ENCODE results near the gene GRM8.

Gene GRM8

DNA sequence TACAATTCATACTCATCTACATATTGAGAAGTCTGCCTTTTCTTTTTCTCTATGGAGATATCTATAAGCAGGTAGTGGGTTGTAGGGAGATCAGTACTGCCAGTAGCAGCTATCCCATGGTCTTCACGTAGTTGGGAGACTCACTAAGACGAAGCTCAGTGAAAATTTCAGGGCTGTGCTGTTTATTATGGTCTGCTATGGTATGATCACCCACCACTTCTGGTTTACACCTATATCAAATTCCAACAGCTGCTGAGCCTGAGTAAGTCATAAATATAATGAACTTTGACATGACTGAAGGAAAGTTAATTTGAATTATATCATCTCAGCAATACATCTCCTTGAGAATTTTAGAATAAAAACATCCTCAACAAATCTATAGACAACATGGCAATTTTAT lies 741.7 kb downstream of the GRM8 start:
- DNase-seq (ENCODE audit: low spot score) = no peak

- no peak for DNase-seq (ENCODE audit: low spot score)
These were observed 751.1 kb downstream of the GRM8 start for GRCh38 chr7:126501617-126502016.

DNA sequence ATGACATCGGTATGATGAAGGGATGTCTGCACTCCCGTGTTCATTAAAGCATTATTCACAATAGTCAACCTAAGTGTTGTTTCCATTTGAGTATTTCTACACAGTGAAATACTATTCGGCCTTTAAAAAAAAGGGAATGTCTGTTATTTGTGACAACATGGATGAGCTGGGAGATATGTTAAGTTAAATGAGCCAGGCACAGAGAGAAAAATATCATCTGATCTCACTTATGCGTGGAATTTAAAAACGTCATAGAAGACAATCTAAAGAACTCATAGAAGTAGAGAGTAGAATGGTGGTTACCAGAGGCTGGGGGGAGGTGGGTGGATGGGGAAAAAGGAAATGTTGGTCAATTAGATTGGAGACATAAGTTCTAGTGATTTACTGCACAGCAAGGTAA lies 753.3 kb downstream of the GRM8 start:
- DNase-seq (ENCODE audit: low spot score) = no peak

GRCh38 chr7:126495733-126496132 lies 757.0 kb downstream of the GRM8 start:
- no peak for DNase-seq (ENCODE audit: low spot score)

GRCh38 chr7:126495001-126495400 lies 757.7 kb downstream of the GRM8 start:
- no peak for DNase-seq (ENCODE audit: low spot score)

GRCh38 chr7:126493801-126494200 lies 758.9 kb downstream of the GRM8 start:
- no peak for DNase-seq (ENCODE audit: low spot score)

DNA sequence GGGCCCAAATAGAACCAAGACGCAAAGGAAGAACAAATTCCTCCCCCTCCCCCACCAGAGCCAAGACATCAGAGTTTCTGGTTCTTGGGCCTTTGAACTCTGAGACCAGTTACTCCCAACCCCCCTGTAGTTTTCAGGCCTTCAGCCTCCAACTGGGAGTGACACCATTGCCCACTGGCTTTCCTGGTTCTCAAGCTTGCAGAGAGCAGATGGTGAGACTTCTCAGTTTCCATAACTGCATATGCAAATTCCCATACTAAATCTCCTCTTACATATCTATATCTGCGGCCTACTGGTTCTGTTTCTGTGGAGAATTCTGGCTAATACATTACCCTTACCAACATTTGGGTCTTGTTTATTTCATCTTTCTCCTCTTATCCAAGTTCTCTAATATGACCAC lies 762.9 kb downstream of the GRM8 start:
- no peak for DNase-seq (ENCODE audit: low spot score)

GRCh38 chr7:126487728-126488442 lies 764.9 kb downstream of the GRM8 start:
- DNase-seq (ENCODE audit: low spot score) = no peak

- DNase-seq (ENCODE audit: low spot score) = no peak
These were observed 765.9 kb downstream of the GRM8 start for GRCh38 chr7:126486806-126487205.

GRCh38 chr7:126485791-126486190 lies 767.0 kb downstream of the GRM8 start:
- DNase-seq (ENCODE audit: low spot score) = no peak

GRCh38 chr7:126483972-126484371 lies 768.8 kb downstream of the GRM8 start:
- no peak for DNase-seq (ENCODE audit: low spot score)

DNA sequence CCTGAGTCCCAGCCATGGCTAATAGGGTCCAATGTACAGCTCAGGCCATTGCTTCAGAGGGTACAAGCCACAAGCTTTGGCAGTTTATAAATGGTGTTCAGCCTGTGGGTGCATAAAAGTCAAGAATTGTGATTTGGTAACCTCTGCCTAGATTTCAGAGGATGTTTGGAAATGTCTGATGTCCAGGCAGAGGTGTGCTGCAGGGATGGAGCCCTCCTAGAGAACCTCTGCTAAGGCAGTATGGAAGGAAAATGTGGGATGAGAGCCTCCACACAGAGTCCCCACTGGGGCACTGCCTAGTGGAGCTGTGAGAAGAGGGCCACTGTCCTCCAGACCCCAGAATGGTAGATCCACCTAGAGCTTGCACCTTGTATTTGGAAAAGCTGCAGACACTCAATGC lies 779.9 kb downstream of the GRM8 start:
- no peak for DNase-seq (ENCODE audit: low spot score)

- no peak for DNase-seq (ENCODE audit: low spot score)
These were observed 790.3 kb downstream of the GRM8 start for GRCh38 chr7:126462405-126462804.

DNA sequence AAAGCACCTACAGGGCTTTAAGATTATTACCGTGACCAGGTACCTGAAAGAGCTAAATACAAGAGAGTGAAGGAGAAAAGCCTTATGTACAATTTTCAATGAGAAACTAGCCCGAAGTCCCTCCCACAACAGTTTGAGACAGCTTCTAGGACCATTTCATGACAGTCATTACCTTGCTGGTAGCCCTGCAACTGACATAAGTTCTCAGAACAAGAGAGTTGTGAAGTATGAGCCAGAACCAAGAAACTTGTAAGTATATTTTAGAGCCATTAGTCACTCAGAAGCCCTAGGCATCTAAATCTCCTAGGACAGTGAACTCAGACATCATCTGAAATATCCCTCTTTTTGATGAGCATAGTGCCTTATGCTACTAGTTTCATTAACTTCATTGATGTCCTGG lies 792.1 kb downstream of the GRM8 start:
- no peak for DNase-seq (ENCODE audit: low spot score)

DNA sequence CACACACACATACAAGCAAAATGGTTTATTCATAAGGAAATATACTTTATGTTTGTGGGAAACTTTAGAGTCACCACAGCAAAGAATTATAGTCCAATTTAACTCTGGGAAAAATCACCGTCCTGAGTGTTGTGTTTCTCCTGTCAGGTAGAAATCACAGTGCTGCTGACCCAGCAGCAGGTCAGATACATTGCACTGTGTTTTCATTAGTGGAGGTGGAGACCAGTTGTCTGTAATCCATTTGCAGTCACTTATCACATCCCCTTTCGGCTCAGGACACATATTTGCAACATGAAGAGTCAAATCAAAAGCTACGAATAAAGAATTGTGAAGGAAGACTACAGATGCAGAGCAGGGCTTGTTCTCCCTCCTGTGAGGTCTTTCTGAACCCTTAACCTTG lies 799.6 kb downstream of the GRM8 start:
- no peak for DNase-seq (ENCODE audit: low spot score)

DNA sequence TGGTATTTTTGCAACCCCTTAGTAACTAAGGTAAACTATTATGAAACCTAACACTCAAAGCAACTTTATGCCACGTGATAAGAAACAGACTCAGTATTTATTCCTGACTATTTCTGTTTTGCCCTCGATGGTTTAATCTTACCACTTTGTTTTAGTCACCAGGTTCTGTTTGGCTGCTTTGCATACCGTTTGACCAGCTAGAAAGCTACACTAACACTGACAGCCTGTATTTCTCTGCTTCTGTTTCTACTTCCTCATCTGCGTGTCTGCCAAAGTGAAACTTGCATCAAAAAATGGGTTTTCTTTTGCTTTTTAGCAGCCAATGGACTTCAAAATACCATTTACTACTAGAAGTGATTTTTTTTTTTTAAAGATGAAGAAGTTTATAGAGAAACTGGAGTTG lies 802.5 kb downstream of the GRM8 start:
- DNase-seq (ENCODE audit: low spot score) = no peak

DNA sequence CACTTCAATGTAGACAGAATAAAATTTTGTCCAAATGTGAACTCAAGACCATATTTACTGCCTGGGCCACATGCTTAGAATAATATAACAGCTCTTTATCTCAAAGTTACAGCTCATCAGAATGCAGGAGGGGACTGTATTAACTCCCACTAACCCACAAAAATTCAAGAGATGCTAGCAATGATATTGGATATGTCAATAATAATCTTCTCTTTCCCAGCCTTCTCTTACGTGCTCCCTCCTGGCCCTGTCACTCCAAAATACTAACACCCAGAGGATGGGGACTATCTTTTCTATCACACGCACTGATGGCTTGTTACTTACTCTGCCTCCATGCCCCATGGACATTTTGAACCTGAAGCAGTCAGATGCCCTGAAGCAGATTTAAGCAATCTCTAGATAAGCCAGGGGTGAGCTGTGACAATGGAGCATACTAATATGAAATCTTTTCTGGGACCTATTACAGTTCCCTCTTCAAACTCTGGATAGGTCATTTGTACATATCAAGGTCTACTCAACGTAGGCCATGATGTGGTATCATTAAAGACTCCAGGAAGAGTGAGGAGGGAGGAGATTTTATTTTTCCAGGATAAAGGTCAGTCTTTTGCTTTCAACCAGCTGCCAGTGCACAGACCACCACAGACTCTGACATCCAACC lies 803.0 kb downstream of the GRM8 start:
- no peak for DNase-seq (ENCODE audit: low spot score)

- no peak for DNase-seq (ENCODE audit: low spot score)
These were observed 804.8 kb downstream of the GRM8 start for GRCh38 chr7:126447984-126448383.

GRCh38 chr7:126445991-126446390 lies 806.8 kb downstream of the GRM8 start:
- no peak for DNase-seq (ENCODE audit: low spot score)

DNA sequence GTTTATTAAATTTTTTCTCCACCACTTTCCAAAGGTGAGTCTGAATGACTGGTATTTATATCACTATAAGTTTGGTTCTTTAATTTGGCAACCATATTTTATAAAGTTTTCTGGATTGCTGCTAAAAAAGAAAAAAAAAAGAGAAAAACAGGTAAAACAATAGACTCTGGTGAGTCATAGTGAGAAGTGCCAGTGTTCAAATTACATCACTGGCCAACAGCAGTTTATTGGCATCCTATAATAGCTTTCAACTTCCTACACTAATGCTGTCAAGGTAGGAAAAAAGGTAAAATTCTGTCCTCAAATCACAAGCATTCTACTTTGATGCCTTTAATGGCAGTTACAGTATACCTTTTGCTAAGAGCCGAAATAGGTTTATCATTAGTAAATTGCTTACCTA lies 808.8 kb downstream of the GRM8 start:
- DNase-seq (ENCODE audit: low spot score) = no peak

DNA sequence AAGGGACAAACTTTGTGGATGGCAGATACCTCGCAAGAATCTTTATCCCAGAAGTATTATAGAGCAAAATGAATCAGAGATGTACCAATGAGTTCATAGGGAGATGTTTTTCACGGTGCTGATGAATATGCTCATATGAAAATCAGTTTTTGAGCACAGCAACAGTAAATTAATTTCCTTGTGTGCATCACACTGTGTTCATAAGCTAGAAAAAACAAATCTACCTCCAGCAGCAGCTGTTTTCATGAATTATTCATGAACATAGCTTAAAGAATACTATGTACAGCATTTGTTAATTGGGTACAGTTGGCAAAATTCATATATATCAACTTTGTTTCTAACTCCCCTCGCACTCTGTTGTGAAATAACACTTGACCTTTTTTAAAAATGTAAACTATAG lies 809.8 kb downstream of the GRM8 start:
- no peak for DNase-seq (ENCODE audit: low spot score)

- DNase-seq (ENCODE audit: low spot score) = no peak
These were observed 811.0 kb downstream of the GRM8 start for GRCh38 chr7:126441745-126442144.

- DNase-seq (ENCODE audit: low spot score) = no peak
These were observed 812.2 kb downstream of the GRM8 start for GRCh38 chr7:126440542-126440941.

All from globus pallidus (tissue), 1 donor.